ENCODE measurements around the gene TLE4.
"Not testable (repeated sequence)": the region's sequence is repeated elsewhere in the genome, so short reads cannot be mapped to it uniquely, and the experiment has no call there.

The TLE4 gene

DNA sequence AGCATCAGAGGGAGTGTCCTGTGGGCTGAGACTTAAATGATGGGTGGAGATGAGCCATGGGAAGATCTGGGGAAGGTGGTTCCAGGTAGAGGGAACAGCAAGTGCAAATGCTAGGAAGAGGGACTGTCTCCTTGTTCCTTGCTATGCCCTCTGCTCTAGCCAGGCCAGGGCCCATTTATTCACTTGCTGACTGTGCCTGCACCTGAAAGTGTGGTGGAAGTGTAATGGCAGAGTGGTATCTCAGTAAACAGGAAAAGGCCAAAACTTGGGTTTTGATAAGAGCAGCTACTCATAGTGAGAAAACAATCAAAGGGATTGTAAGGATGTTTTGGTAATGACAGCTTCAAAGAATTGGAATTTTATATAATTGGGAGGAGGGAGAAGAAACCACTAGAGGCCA, 32.4 kb downstream of the TLE4 start:
- Histone ChIP-seq H4K20me1 (ENCODE audit: insufficient read depth, low read length) (no peaks in the 10 kb centered on the region), H3K9me2 (replicated peaks; ENCODE audit: insufficient read depth, low read length) (no peaks in the 10 kb centered on the region), H3K9me3 (replicated peaks; ENCODE audit: insufficient read depth, low read length) (no peaks in the 10 kb centered on the region), H3K36me3 (replicated peaks; ENCODE audit: insufficient read depth, low read length) (no peaks in the 10 kb centered on the region), H3K4me3 (ENCODE audit: low read length) (no peak overlapping the region), H3K9ac (ENCODE audit: low read length) (no peak overlapping the region), H3K27ac (ENCODE audit: low read length) (no peak overlapping the region), H3K79me2 (ENCODE audit: low read length) (no peaks in the 10 kb centered on the region), H2AFZ (ENCODE audit: low read length) (no peak overlapping the region), H3K4me2 (ENCODE audit: low read depth, low read length) (no peak overlapping the region), H3F3A (ENCODE audit: insufficient read depth, low read length) (no peaks in the 10 kb centered on the region), H3K4me1 (ENCODE audit: low read length) (no peaks in the 10 kb centered on the region), H3K27me3 (replicated peaks; ENCODE audit: insufficient read depth, low read length) (no peaks in the 10 kb centered on the region)
- TF ChIP-seq, protein P1, sequence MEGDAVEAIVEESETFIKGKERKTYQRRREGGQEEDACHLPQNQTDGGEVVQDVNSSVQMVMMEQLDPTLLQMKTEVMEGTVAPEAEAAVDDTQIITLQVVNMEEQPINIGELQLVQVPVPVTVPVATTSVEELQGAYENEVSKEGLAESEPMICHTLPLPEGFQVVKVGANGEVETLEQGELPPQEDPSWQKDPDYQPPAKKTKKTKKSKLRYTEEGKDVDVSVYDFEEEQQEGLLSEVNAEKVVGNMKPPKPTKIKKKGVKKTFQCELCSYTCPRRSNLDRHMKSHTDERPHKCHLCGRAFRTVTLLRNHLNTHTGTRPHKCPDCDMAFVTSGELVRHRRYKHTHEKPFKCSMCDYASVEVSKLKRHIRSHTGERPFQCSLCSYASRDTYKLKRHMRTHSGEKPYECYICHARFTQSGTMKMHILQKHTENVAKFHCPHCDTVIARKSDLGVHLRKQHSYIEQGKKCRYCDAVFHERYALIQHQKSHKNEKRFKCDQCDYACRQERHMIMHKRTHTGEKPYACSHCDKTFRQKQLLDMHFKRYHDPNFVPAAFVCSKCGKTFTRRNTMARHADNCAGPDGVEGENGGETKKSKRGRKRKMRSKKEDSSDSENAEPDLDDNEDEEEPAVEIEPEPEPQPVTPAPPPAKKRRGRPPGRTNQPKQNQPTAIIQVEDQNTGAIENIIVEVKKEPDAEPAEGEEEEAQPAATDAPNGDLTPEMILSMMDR (IDR thresholded peaks at IDR 0.05; ENCODE audit: low read length), result no peak
- TF ChIP-seq EZH2 (optimal IDR thresholded peaks at IDR 0.05; ENCODE audit: low read depth, low read length) (no peak), EZH2phosphoT487 (IDR thresholded peaks at IDR 0.05; ENCODE audit: low read length) (no peak)
- DNase-seq, result no peak

DNA sequence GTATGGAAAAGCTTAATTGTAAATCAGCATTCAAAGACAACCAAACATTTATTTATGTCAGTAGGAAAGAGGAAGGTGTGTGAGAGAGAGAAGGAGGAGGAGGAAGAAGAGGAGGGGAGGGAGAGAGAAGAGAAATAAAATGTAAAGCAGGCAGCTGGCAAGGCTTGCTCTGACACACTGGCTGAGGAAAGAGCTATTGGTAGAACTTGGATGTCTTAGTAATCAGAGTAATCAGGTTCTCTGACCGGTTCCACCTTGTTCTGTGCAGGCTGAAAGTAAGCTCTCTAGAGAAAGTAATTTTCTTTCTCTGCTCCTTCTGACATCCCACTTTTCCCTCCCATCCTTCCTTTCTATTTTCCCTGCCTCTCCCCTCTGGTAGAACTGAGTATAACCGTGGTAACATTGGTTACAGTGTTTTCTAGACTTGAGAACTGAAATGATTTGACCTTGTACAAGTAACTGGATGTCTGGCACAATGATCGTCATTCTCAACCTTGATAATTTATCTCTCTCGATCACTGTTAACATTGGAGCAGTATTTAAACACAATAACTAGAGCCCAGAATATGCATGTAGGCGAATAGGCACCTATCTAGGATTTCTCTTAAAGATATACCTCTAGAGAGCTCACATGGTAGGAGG, 33.3 kb downstream of the TLE4 start:
- H3K4me1 ChIP-seq (ENCODE audit: low read length), result no peaks in the 10 kb centered on the region

DNA sequence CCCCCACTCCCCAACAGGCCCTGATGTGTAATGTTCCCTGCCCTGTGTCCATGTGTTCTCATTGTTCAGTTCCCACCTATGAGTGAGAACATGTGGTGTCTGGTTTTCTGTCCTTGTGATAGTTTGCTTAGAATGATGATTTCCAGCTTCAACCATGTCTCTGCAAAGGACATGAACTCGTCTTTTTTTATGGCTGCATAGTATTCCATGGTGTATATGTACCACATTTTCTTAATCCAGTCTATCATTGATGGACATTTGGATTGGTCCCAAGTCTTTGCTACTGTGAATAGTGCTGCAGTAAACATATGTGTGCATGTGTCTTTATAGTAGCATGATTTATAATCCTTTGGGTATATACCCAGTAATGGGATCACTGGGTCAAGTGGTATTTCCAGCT, 34.8 kb downstream of the TLE4 start:
- not testable (repeated sequence) for H3K9me2 ChIP-seq (replicated peaks; ENCODE audit: insufficient read depth, low read length); H3K4me3 ChIP-seq (ENCODE audit: low read length); H3K36me3 ChIP-seq (replicated peaks; ENCODE audit: insufficient read depth, low read length); H3K79me2 ChIP-seq (ENCODE audit: low read length); H2AFZ ChIP-seq (ENCODE audit: low read length); H3F3A ChIP-seq (ENCODE audit: insufficient read depth, low read length); H3K9ac ChIP-seq (ENCODE audit: low read length); H3K27me3 ChIP-seq (replicated peaks; ENCODE audit: insufficient read depth, low read length); H3K4me2 ChIP-seq (ENCODE audit: low read depth, low read length); DNase-seq; H4K20me1 ChIP-seq (ENCODE audit: insufficient read depth, low read length); H3K9me3 ChIP-seq (replicated peaks; ENCODE audit: insufficient read depth, low read length); H3K27ac ChIP-seq (ENCODE audit: low read length); H3K4me1 ChIP-seq (ENCODE audit: low read length)

More for the DNA sequence above, 33.3 kb downstream of the TLE4 start:
- H3F3A ChIP-seq (ENCODE audit: insufficient read depth, low read length), result no peaks in the 10 kb centered on the region
- no peaks in the 10 kb centered on the region for H4K20me1 ChIP-seq (ENCODE audit: insufficient read depth, low read length)
- H3K4me2 ChIP-seq (ENCODE audit: low read depth, low read length), result no peak overlapping the region
- no peaks in the 10 kb centered on the region for H3K79me2 ChIP-seq (ENCODE audit: low read length)
- no peaks in the 10 kb centered on the region for H3K9me2 ChIP-seq (replicated peaks; ENCODE audit: insufficient read depth, low read length)
- no peak overlapping the region for H3K27ac ChIP-seq (ENCODE audit: low read length)
- no peak for DNase-seq
- TF ChIP-seq EZH2phosphoT487 (IDR thresholded peaks at IDR 0.05; ENCODE audit: low read length), result no peak
- TF ChIP-seq, protein P1 (IDR thresholded peaks at IDR 0.05; ENCODE audit: low read length), result no peak
- TF ChIP-seq EZH2 (optimal IDR thresholded peaks at IDR 0.05; ENCODE audit: low read depth, low read length), result no peak
- H3K36me3 ChIP-seq (replicated peaks; ENCODE audit: insufficient read depth, low read length), result no peaks in the 10 kb centered on the region
- no peak overlapping the region for H3K4me3 ChIP-seq (ENCODE audit: low read length)
- H3K9ac ChIP-seq (ENCODE audit: low read length), result no peak overlapping the region
- no peaks in the 10 kb centered on the region for H3K27me3 ChIP-seq (replicated peaks; ENCODE audit: insufficient read depth, low read length)
- H2AFZ ChIP-seq (ENCODE audit: low read length), result no peak overlapping the region
- no peaks in the 10 kb centered on the region for H3K9me3 ChIP-seq (replicated peaks; ENCODE audit: insufficient read depth, low read length)

DNA sequence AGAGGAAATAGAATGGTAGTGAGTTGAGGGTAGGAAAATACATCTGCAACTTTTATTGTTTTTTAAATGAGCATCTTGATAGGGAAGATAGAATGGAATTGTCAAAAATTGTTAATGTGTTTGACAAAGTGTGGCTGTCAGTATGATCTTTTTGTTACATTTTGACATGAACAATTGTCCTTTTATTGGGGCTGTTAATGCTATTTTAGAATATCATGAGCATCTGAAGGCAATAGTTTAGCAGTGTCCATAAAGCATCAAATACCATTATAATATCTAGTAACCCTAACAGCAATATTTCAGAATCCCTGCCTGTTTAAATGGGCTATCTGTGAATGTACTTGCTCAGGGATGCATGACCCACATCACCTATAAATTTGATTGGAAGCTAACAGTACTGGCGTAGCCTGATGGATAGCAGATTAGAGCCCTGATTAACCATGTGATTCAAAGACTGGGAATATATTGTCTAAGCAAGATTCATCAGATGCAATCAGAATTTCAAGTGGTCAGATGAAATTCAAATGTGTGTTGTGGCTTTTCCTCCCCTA, 37.8 kb downstream of the TLE4 start:
- no peaks in the 10 kb centered on the region for H4K20me1 ChIP-seq (ENCODE audit: insufficient read depth, low read length)
- H3K9ac ChIP-seq (ENCODE audit: low read length), result no peak overlapping the region
- no peaks in the 10 kb centered on the region for H3K9me2 ChIP-seq (replicated peaks; ENCODE audit: insufficient read depth, low read length)
- H3K27ac ChIP-seq (ENCODE audit: low read length), result no peak overlapping the region
- H3K79me2 ChIP-seq (ENCODE audit: low read length), result no peaks in the 10 kb centered on the region
- H3K9me3 ChIP-seq (replicated peaks; ENCODE audit: insufficient read depth, low read length), result no peaks in the 10 kb centered on the region
- H3K27me3 ChIP-seq (replicated peaks; ENCODE audit: insufficient read depth, low read length), result no peaks in the 10 kb centered on the region
- H3K4me1 ChIP-seq (ENCODE audit: low read length), result no peaks in the 10 kb centered on the region
- no peak for TF ChIP-seq EZH2 (optimal IDR thresholded peaks at IDR 0.05; ENCODE audit: low read depth, low read length)
- TF ChIP-seq, protein P1 (IDR thresholded peaks at IDR 0.05; ENCODE audit: low read length), result no peak
- no peak for TF ChIP-seq EZH2phosphoT487 (IDR thresholded peaks at IDR 0.05; ENCODE audit: low read length)
- no peaks in the 10 kb centered on the region for H3F3A ChIP-seq (ENCODE audit: insufficient read depth, low read length)
- DNase-seq, result no peak
- no peak overlapping the region for H3K4me3 ChIP-seq (ENCODE audit: low read length)
- no peaks in the 10 kb centered on the region for H3K36me3 ChIP-seq (replicated peaks; ENCODE audit: insufficient read depth, low read length)
- no peak overlapping the region for H2AFZ ChIP-seq (ENCODE audit: low read length)
- H3K4me2 ChIP-seq (ENCODE audit: low read depth, low read length), result no peak overlapping the region
